K562 treated with DMSO at 1 percent for 48 hours (cell line): ENCODE measurements around the gene SLC6A13. TPM values are rescaled to one million over a fixed set of nuclear protein-coding genes. Genes with fewer than 3 reads are reported as not detected.

ENCODE experiments used
- total RNA-seq: library from RNA; unstranded; fragments of 300-600 nt; gene quantifications from 2 replicates; pipeline ENCODE4 v1.2.3, GENCODE V29; 2022; ENCODE audit warnings: low replicate concordance; ENCODE audit errors: extremely low read depth

Gene SLC6A13
- not detected in 2 replicates for total RNA-seq

GRCh38 chr12:262817-263216 is at the start of gene SLC6A13:
Gene SLC6A13, minus strand, starts transcription at chr12:262836. Its CDS starts 2,784 bp downstream, at chr12:260052.

DNA sequence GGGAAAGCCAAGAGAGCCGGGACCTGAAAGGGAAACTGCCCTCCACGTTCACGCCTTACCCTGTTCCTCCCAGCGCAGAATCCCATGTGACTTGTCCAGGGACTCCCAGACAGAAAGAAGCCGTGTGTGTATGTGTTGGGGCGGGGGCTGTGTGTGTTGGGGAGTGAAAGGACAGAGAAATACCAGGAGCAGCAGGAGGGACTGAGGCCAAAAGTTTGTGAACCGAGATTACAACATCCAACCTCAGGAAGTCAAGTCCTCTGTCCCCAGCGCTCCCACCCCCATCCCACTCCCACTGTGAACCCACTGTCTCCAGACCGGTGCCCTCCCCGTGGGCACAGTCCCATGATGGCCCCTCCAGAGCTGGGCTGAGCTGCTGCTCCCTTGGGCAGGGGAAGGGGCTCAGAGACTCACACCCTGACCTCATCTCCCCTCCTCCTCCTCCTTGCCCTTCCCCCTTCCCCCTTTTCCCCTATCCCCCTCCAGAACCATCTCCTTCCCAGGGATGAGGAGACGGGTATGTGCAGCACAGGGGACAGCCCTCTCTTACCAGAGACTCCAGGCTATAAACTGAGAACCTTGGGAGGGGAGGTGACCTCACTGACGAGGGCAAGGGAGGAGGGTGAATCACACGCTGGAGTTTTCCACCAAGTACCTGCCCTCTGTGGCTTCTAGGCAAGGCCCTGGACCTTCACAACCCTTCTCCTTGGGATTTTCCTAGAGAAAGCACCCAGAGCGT is 48.5 kb downstream of the SLC6A13 start, which contains the start of gene SLC6A12:
TSS of gene SLC6A12 (minus strand) at position 155 of the 739 bp plus-strand sequence. CDS start 4,171 bp downstream, outside the sequence.

Other genes starting within 250 kb of the SLC6A13 start
- not detected in 2 replicates for gene IQSEC3, start 196.1 kb downstream of the SLC6A13 start, total RNA-seq
- gene SLC6A12, start 48.7 kb downstream of the SLC6A13 start, total RNA-seq: not detected in 2 replicates
- not detected in 2 replicates for gene KDM5A, start 126.5 kb upstream of the SLC6A13 start, total RNA-seq
- gene CCDC77, start 138.8 kb upstream of the SLC6A13 start, total RNA-seq: not detected in 2 replicates
- gene B4GALNT3, start 197.1 kb upstream of the SLC6A13 start, total RNA-seq: not detected in 2 replicates